Central memory CD8-positive, alpha-beta T cell (primary cell): ENCODE results near the gene GKN2.
A peak's percentile ranks its signal among the peaks of the same experiment; 100 is the strongest.

Source experiments
- ATAC-seq: fragments of 150-1000 bp; cut with Tn5 transposase; replicated peaks from 2 replicates; pipeline ENCODE4 v1.10.0; 2022; ENCODE audit warnings: mild to moderate bottlenecking, moderate FRiP score, moderate number of reproducible peaks; ENCODE audit not compliant: poor library complexity, severe bottlenecking; ENCODE audit errors: extremely low read depth
- DNase-seq, 2 donors: peaks; one replicate each; pipeline ENCODE4 v3.0.0; 2021; ENCODE audit warnings: low spot score in 2 of 2
- H3K27ac Mint-ChIP-seq: one replicate; pipeline ENCODE4 v1.8.0; 2022; ENCODE audit warnings: low read depth, mild to moderate bottlenecking, moderate library complexity, mixed read lengths
- H3K27me3 Mint-ChIP-seq: one replicate; pipeline ENCODE4 v1.8.0; 2022; ENCODE audit warnings: mixed read lengths
- H3K36me3 Mint-ChIP-seq: one replicate; pipeline ENCODE4 v1.8.0; 2022; ENCODE audit warnings: mild to moderate bottlenecking, moderate library complexity, mixed read lengths; ENCODE audit not compliant: insufficient read depth
- H3K4me1 Mint-ChIP-seq: one replicate; pipeline ENCODE4 v1.8.0; 2022; ENCODE audit warnings: mixed read lengths
- H3K4me3 Mint-ChIP-seq: one replicate; pipeline ENCODE4 v1.8.0; 2022; ENCODE audit warnings: mild to moderate bottlenecking, moderate library complexity, mixed read lengths
- H3K9me3 Mint-ChIP-seq: one replicate; pipeline ENCODE4 v1.8.0; 2022; ENCODE audit warnings: mixed read lengths

The GKN2 gene

DNA sequence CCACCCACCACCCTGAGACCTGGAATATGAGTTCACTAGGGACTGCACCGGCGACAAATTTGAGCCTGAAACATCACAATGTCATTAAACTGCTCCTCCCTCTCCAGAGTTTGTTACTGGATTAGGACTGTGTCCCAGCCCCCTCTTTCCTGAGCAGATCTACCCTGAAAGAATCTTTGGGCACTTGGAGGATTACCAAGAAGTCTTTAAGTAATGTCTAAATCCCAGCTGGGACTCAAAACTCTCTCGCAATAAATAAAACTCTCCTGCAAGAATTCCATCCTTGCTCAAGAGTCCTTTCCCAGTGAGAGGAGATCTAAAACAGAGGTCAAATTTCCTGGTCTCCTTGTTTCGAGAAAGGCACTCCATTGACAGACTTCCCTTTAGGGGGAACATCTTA, 20.9 kb downstream of the GKN2 start:
- no peak overlapping the region for H3K27ac Mint-ChIP-seq
- peaks cover 11% of the 10 kb centered on the region for H3K27me3 Mint-ChIP-seq
- ATAC-seq, result no peak
- DNase-seq, result no peak
- no peaks in the 10 kb centered on the region for H3K4me1 Mint-ChIP-seq
- H3K4me3 Mint-ChIP-seq, result no peak overlapping the region
- H3K9me3 Mint-ChIP-seq, result no peaks in the 10 kb centered on the region
- no peaks in the 10 kb centered on the region for H3K36me3 Mint-ChIP-seq

DNA sequence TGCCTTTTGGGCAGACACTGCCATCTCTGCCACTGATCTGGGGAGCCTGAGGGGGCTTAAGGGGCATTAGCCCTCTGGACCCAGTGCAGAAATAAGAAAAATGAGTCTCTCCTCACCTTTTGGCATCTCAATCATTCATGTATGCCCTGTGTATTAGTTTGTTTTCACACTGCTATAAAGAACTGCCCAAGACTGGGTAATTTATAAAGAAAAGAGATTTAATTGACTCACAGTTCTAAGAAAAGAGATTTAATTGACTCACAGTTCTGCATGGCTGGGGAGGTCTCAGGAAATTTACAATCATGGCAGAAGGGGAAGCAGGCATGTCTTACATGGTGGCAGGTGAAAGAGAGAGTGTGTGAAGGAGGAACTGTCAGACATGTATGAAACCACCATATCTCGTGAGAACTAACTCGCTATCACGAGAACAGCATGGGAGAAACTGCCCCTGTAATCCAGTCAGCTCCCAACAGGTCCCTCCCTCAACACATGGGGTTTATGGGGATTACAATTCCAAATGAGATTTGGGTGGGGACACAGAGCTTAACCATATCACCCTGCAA, 21.5 kb downstream of the GKN2 start:
- Mint-ChIP-seq H3K36me3 (no peaks in the 10 kb centered on the region), H3K9me3 (no peaks in the 10 kb centered on the region), H3K27ac (no peak overlapping the region), H3K4me3 (no peak overlapping the region), H3K4me1 (no peaks in the 10 kb centered on the region), H3K27me3 (peaks cover 8% of the 10 kb centered on the region)
- DNase-seq (no peak), ATAC-seq (no peak)

DNA sequence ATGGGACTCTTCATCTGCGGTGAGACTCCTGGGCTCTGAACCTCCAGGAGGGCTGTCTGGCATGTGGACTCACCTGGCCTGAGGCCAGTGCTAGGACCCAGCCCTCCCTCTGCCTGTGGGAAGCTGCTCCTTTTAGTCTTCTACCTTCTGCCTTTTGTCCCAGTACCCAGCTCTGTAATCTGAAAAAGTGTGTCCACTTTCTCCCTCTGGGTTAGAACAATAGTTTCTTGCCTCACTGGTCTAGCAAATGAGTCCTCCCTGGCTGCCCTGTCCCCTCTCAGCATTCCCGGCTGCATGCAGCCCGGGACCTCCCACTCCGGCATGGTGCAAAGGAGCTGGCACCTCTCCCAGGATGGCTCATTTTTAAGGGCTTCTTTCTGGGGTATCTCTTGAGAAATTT, 25.9 kb downstream of the GKN2 start:
- no peak overlapping the region for H3K4me3 Mint-ChIP-seq
- no peak for DNase-seq

DNA sequence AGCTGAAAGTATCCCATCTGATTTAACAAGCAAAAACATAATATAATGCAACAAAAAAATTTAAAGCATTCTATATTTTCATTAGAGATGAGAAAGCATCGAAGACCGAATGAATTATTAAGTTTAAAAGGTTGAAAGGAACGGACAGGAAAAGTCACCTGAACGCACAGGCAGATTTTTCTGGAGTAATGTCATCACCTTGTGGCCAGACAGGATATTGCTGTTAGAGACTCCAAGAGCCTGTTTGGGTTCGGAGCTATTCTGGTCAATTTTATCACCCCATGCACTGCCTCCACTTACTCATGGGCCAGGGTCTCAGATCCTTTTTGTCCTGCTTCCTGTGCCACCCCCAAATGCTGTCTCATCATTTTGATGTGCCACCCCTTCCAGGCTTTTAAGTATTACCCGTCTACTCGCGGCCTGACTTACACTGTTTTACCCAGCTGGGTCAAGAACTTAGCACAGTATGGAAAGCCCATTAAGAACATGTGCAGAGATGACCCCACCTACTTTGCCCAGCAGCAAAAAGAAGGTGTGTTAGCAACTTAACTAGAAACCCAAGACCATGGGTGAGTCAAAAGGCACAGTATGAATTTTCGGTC, 27.3 kb downstream of the GKN2 start:
- Mint-ChIP-seq H3K4me1 (peaks cover 5% of the 10 kb centered on the region), H3K36me3 (no peaks in the 10 kb centered on the region), H3K27me3 (no peaks in the 10 kb centered on the region), H3K9me3 (no peaks in the 10 kb centered on the region), H3K27ac (no peak overlapping the region), H3K4me3 (no peak overlapping the region)
- DNase-seq (peak in 1 of 2 donors; percentile 59), ATAC-seq (peak; percentile 54)

More for the DNA sequence above, 25.9 kb downstream of the GKN2 start:
- no peak for ATAC-seq
- Mint-ChIP-seq H3K27ac (no peak overlapping the region), H3K36me3 (no peaks in the 10 kb centered on the region), H3K4me1 (peaks cover 5% of the 10 kb centered on the region), H3K9me3 (no peaks in the 10 kb centered on the region), H3K27me3 (no peaks in the 10 kb centered on the region)

DNA sequence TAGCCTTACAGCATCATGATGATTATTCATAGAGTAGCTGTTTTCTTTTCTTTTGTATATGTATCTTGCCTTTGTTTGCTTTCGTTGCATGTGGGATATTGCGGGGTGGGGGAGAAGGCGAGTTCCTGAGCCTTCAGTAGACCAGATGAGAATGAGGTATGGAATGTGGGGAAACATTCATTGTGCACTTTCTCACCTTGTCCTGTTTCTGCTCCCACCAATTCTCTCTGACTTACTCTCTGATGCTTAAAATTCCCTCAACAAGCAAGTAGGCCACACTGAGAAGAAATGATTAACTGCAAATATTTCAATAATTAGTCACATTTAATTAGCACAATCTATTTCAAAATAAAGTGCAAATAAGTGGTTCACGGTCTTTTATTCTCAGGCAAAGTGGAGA, 31.0 kb downstream of the GKN2 start:
- Mint-ChIP-seq H3K4me1 (peaks cover 5% of the 10 kb centered on the region), H3K9me3 (no peaks in the 10 kb centered on the region), H3K4me3 (no peak overlapping the region), H3K36me3 (no peaks in the 10 kb centered on the region), H3K27me3 (no peaks in the 10 kb centered on the region), H3K27ac (no peak overlapping the region)
- no peak for ATAC-seq
- no peak for DNase-seq

DNA sequence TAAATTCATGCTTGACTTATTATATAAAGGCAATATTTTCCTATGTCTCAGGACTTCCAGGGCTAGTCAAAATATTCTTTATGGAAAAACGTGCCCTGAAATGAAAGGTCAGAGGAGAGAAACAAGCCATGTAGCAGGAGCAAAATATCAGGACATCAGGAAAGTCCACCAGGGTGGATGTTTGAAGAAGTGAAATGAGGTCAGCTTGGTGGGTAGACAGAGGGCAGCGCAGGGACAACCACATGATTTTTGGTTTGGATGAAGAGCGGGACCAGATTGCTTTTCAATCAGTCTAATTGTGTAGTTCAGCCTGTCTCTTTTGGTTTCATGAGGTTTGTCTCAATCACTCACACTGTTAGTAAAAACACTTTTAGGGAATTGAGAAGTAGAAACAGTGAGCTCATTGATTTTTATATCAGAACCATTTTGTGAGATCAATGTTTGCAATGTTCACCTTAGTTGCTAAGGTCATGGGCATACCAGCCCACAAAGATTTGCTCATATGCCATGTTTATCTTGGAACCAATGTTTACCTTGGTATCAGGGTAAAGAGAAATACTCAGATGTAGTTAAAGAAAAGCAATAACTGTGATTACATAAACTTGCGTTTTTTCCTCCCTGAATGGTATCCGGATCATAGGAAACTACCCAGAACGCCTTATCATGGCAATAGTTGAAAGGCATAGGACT, 32.1 kb downstream of the GKN2 start:
- Mint-ChIP-seq H3K27me3 (no peaks in the 10 kb centered on the region), H3K36me3 (peaks cover 1% of the 10 kb centered on the region), H3K27ac (no peak overlapping the region), H3K9me3 (no peaks in the 10 kb centered on the region), H3K4me3 (no peak overlapping the region), H3K4me1 (peaks cover 8% of the 10 kb centered on the region)
- DNase-seq (no peak), ATAC-seq (no peak)

DNA sequence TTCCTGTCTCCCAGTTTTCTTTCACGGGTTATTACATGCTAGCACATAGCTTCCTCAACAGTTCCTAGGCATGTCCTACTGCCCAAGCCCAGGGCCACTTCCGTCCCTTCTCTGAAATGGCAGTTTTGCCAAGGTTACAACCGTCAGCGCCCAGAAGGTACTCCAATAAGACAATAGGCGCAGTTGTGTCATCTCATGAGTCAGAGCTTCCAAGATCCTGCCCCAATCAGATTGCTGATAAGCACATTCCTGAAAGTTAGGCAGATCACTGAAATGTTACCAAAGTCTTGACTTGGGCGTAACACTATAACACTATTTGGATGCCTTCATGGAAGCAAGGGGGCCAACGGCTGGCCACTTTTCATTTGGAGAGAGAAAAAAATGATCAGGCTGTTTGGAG, 34.2 kb downstream of the GKN2 start:
- Mint-ChIP-seq H3K9me3 (no peaks in the 10 kb centered on the region), H3K36me3 (peaks cover 1% of the 10 kb centered on the region), H3K27me3 (no peaks in the 10 kb centered on the region), H3K27ac (no peak overlapping the region), H3K4me3 (no peak overlapping the region), H3K4me1 (peaks cover 6% of the 10 kb centered on the region)
- DNase-seq (no peak), ATAC-seq (no peak)

DNA sequence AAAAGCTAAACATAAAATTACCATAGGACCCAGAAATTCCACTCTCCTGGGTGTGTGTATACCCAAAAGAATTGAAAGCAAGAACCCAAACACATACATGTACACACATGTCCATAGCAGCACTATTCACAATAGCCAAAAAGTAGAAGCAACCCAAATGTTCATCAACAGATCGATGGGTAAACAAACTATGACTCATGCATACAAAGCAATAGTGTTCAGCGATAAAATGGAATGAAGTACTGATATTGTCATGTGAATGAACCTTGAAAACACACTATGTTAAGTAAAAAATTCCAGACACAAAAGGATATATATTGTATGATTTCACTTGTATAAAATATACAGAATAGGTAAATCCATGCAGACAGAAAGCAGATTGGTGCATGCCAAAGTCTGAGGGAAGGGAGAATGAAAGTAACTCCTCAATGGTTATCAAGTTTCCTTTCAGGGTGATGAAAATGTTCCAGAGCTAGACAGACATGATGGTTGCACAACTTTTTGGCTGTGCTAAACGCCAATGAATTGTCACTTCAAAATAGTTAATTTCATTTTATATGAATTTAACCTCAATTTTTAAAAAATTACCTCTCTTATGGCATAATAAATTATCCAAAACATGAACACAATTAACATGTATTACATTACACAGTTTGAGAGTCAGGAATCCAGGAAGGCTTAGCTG, 35.5 kb downstream of the GKN2 start:
- Mint-ChIP-seq H3K4me3 (no peak overlapping the region), H3K4me1 (peaks cover 6% of the 10 kb centered on the region), H3K27ac (no peak overlapping the region), H3K9me3 (no peaks in the 10 kb centered on the region), H3K36me3 (peaks cover 1% of the 10 kb centered on the region), H3K27me3 (no peaks in the 10 kb centered on the region)
- ATAC-seq (no peak), DNase-seq (no peak)

DNA sequence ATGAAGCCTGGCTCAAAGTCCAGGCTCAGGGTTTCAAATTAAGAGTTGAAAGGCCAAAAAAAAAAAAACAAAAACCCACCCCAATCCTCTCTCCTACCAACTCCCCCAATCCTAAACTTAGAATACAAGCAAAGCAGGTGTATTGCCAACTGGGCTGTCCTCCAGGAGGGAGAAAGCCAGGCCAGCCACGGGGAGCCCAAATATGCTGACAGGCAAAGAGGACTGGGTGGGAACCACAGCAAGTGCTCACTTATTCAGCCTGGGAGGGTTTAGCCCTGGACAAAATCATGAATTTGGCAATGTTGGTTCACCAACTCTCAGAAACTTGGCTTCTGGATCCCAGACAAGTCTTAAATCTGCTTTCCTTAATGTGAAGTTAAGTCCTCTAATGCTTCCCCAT, 36.5 kb downstream of the GKN2 start:
- ATAC-seq, result no peak
- Mint-ChIP-seq H3K4me3 (no peak overlapping the region), H3K36me3 (peaks cover 1% of the 10 kb centered on the region), H3K9me3 (no peaks in the 10 kb centered on the region), H3K27me3 (no peaks in the 10 kb centered on the region), H3K4me1 (peaks cover 6% of the 10 kb centered on the region), H3K27ac (no peak overlapping the region)
- DNase-seq, result no peak

DNA sequence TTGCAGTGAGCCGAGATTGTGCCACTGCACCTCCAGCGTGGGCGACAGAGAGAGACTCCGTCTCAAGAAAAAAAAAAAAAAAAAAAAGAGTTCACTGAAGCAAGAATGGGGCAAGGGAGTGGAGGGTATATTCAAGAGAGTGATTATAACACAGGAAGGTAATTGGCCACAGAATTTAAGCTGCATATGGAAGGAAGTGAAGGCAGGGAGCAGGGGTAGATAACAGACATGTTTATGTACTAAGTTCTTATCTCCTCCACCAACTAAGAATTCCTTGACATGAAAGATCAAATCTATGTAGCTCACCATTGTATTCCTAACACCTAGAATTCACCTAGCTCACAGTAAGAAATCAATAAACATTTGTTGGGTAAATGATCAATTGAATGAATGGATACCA, 37.3 kb downstream of the GKN2 start:
- H3K9me3 Mint-ChIP-seq, result no peaks in the 10 kb centered on the region
- no peak for ATAC-seq
- H3K36me3 Mint-ChIP-seq, result peaks cover 1% of the 10 kb centered on the region
- no peak for DNase-seq
- no peak overlapping the region for H3K27ac Mint-ChIP-seq
- no peaks in the 10 kb centered on the region for H3K27me3 Mint-ChIP-seq
- peaks cover 9% of the 10 kb centered on the region for H3K4me1 Mint-ChIP-seq
- no peak overlapping the region for H3K4me3 Mint-ChIP-seq

DNA sequence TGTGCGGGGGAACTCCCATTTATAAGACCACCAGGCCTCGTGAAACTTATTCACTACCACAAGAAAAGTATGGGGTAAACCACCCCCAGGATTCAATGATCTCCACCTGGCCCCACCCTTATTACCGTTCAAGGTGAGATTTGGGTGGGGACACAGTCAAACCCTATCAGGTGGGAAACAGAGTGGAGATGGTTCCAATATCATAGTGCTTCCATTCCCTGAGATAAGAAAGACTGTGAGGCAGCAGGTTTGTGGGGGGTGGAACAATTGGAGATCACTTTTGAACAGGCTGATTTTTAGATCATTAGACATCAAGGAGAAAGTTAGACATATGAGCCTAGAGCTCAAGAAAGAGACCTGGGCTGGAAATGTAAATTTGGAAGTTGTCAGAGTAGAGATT, 39.3 kb downstream of the GKN2 start:
- H3K27ac Mint-ChIP-seq, result no peak overlapping the region
- no peaks in the 10 kb centered on the region for H3K9me3 Mint-ChIP-seq
- no peak for DNase-seq
- peaks cover 3% of the 10 kb centered on the region for H3K36me3 Mint-ChIP-seq
- H3K4me1 Mint-ChIP-seq, result peaks cover 28% of the 10 kb centered on the region
- H3K4me3 Mint-ChIP-seq, result no peak overlapping the region
- no peak for ATAC-seq
- H3K27me3 Mint-ChIP-seq, result no peaks in the 10 kb centered on the region

DNA sequence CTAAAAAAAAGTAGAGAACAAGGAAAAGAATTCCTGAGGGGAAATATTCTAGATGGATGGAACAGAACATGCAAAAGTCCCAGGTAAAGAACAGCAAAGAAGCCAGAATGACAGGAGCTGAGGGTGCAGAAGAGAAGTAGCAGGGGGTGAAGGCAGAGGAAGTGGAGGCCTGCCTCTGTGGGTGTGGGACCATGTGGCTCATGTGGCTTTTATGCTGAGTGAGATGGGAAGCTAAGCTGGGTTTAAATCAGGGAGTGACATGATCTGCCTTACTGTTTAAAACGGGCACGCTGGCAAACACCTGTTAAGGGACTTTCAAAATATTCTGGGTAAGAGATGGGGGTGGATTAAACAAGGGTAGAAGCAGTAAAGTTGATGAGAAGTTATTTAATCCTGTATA, 40.0 kb downstream of the GKN2 start:
- peaks cover 35% of the 10 kb centered on the region for H3K4me1 Mint-ChIP-seq
- DNase-seq, result peak in 1 of 2 donors; percentile 36

DNA sequence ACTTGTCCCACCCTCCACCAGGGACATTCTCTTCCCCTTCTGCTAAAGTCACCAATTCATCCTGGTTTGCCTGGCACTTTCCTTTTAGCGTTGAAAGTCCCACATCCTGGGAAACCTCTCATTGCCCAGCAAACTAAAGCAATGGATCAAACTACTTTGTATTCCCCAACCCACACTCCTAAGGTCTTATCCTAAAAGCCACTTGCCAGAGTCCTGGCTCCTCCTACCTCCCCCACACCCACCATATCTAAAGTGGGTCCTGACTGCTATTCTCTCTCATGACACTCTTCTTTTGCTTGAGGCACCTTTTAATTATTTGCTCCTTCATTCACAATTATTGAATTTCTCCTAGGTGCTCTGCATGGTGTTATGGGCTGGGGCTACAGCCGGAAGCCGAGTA, 40.6 kb downstream of the GKN2 start:
- Mint-ChIP-seq H3K4me3 (no peak overlapping the region), H3K4me1 (peaks cover 39% of the 10 kb centered on the region), H3K36me3 (peaks cover 5% of the 10 kb centered on the region), H3K9me3 (no peaks in the 10 kb centered on the region), H3K27me3 (no peaks in the 10 kb centered on the region), H3K27ac (no peak overlapping the region)
- DNase-seq, result no peak
- ATAC-seq, result no peak

More for the DNA sequence above, 40.0 kb downstream of the GKN2 start:
- Mint-ChIP-seq H3K9me3 (no peaks in the 10 kb centered on the region), H3K36me3 (peaks cover 5% of the 10 kb centered on the region), H3K27ac (no peak overlapping the region), H3K4me3 (no peak overlapping the region), H3K27me3 (no peaks in the 10 kb centered on the region)
- ATAC-seq, result peak; percentile 51
